ENCODE data around the gene CNTD1. TPM values are rescaled to one million over a fixed set of nuclear protein-coding genes. Genes with fewer than 3 reads are reported as not detected.

The CNTD1 gene
- total RNA-seq: not detected in 2 replicates

GRCh38 chr17:42798383-42799380, at the start of gene CNTD1, which contains the start of gene COA3:
TSS of gene CNTD1 (plus strand) at chr17:42798861. CDS start at chr17:42799068, 207 bp downstream.
TSS of gene COA3 (minus strand) at chr17:42798704. CDS start at chr17:42798681, 23 bp downstream.
- peak within 1 kb of the TSS; percentile 96 for H3K4me3 ChIP-seq (ENCODE audit: low read depth, low read length)
- DNase-seq (ENCODE audit: low read depth): no peak
- TF ChIP-seq CTCF (conservative IDR thresholded peaks at IDR 0.05; ENCODE audit: low read depth, low read length): no peak

- DNase-seq (ENCODE audit: low read depth): no peak
- TF ChIP-seq CTCF (conservative IDR thresholded peaks at IDR 0.05; ENCODE audit: low read depth, low read length): no peak
Measured at GRCh38 chr17:42748908-42749798, 49.5 kb upstream of the CNTD1 start.

GRCh38 chr17:42750739-42751344, 47.8 kb upstream of the CNTD1 start:
- H3K4me3 ChIP-seq (ENCODE audit: low read depth, low read length): no peak overlapping the region
- DNase-seq (ENCODE audit: low read depth): no peak
- TF ChIP-seq CTCF (conservative IDR thresholded peaks at IDR 0.05; ENCODE audit: low read depth, low read length): no peak

More at GRCh38 chr17:42748908-42749798, 49.5 kb upstream of the CNTD1 start:
- no peak overlapping the region for H3K4me3 ChIP-seq (ENCODE audit: low read depth, low read length)

GRCh38 chr17:42751628-42752027, 47.0 kb upstream of the CNTD1 start:
- TF ChIP-seq CTCF (conservative IDR thresholded peaks at IDR 0.05; ENCODE audit: low read depth, low read length): no peak
- H3K4me3 ChIP-seq (ENCODE audit: low read depth, low read length): no peak overlapping the region
- DNase-seq (ENCODE audit: low read depth): no peak

- DNase-seq (ENCODE audit: low read depth): peak; percentile 87
- no peak overlapping the region for H3K4me3 ChIP-seq (ENCODE audit: low read depth, low read length)
- TF ChIP-seq CTCF (conservative IDR thresholded peaks at IDR 0.05; ENCODE audit: low read depth, low read length): no peak
Measured at GRCh38 chr17:42754782-42755181, 43.9 kb upstream of the CNTD1 start.

- no peak for TF ChIP-seq CTCF (conservative IDR thresholded peaks at IDR 0.05; ENCODE audit: low read depth, low read length)
- H3K4me3 ChIP-seq (ENCODE audit: low read depth, low read length): no peak overlapping the region
- no peak for DNase-seq (ENCODE audit: low read depth)
Measured at GRCh38 chr17:42759982-42760651, 38.5 kb upstream of the CNTD1 start.

Data from epithelial cell of proximal tubule (primary cell).